HG03045 (cell line): ENCODE data around the gene UCN2.
A peak's percentile ranks its signal among the peaks of the same experiment; 100 is the strongest.
"Not testable (repeated sequence)": the region's sequence is repeated elsewhere in the genome, so short reads cannot be mapped to it uniquely, and the experiment has no call there.

ENCODE experiments used
- ATAC-seq: cut with Tn5 transposase; IDR thresholded peaks from one replicate; pipeline ENCODE4 v1.9.1; 2021; ENCODE audit warnings: mild to moderate bottlenecking, moderate library complexity; ENCODE audit not compliant: unreplicated experiment

The UCN2 gene

GRCh38 chr3:48564022-48564421, 441 bp upstream of the UCN2 start:
- no peak for ATAC-seq

- no peak for ATAC-seq
Measured at GRCh38 chr3:48562367-48563095, 1.1 kb downstream of the UCN2 start.

GRCh38 chr3:48561045-48561736, 2.4 kb downstream of the UCN2 start:
- no peak for ATAC-seq

GRCh38 chr3:48560648-48561018, 2.9 kb downstream of the UCN2 start:
- ATAC-seq, result no peak

- no peak for ATAC-seq
Measured at GRCh38 chr3:48558493-48559134, 5.0 kb downstream of the UCN2 start.

GRCh38 chr3:48556796-48557626, 6.6 kb downstream of the UCN2 start, which contains the start of gene PFKFB4:
TSS of gene PFKFB4 (minus strand) at chr3:48556803. CDS start at chr3:48556777, 26 bp downstream.
- peak; percentile 90 for ATAC-seq

GRCh38 chr3:48555949-48556795, 7.4 kb downstream of the UCN2 start:
- no peak for ATAC-seq

- ATAC-seq, result no peak
Measured at GRCh38 chr3:48555231-48555948, 8.2 kb downstream of the UCN2 start.

GRCh38 chr3:48553886-48554845, 9.4 kb downstream of the UCN2 start:
- ATAC-seq, result no peak

- ATAC-seq, result no peak
Measured at GRCh38 chr3:48553361-48553760, 10.2 kb downstream of the UCN2 start.

GRCh38 chr3:48552111-48552951, 11.2 kb downstream of the UCN2 start:
- ATAC-seq, result no peak

GRCh38 chr3:48551651-48552050, 11.9 kb downstream of the UCN2 start:
- not testable (repeated sequence) for ATAC-seq

- no peak for ATAC-seq
Measured at GRCh38 chr3:48548729-48549705, 14.6 kb downstream of the UCN2 start.

GRCh38 chr3:48548126-48548525, 15.5 kb downstream of the UCN2 start:
- ATAC-seq, result no peak

- no peak for ATAC-seq
Measured at GRCh38 chr3:48546203-48546829, 17.3 kb downstream of the UCN2 start.

GRCh38 chr3:48544141-48544540, 19.4 kb downstream of the UCN2 start:
- no peak for ATAC-seq
